ENCODE data around the gene TOPAZ1.

DNA sequence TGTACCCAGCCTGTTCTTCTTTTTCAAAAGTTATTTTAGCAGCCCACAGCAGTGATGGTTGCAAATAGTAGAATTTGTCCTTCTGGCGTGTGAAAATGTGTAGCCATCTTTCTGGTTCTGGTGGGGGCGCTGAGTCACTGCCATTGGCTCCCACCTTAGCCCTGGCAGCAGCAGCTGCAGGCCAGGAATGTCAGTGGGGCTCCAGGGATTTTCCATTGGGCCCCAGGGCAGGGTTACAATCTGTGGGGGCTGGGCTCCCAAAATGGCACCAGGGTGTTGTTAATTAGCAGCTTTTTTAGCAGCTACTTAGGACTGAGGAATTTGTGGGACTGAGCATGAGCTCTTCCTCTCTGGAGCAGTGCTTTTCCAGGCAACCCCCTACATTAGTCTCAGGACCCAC is 38.9 kb downstream of the TOPAZ1 start:
- TF ChIP-seq, protein P1, sequence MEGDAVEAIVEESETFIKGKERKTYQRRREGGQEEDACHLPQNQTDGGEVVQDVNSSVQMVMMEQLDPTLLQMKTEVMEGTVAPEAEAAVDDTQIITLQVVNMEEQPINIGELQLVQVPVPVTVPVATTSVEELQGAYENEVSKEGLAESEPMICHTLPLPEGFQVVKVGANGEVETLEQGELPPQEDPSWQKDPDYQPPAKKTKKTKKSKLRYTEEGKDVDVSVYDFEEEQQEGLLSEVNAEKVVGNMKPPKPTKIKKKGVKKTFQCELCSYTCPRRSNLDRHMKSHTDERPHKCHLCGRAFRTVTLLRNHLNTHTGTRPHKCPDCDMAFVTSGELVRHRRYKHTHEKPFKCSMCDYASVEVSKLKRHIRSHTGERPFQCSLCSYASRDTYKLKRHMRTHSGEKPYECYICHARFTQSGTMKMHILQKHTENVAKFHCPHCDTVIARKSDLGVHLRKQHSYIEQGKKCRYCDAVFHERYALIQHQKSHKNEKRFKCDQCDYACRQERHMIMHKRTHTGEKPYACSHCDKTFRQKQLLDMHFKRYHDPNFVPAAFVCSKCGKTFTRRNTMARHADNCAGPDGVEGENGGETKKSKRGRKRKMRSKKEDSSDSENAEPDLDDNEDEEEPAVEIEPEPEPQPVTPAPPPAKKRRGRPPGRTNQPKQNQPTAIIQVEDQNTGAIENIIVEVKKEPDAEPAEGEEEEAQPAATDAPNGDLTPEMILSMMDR (conservative IDR thresholded peaks at IDR 0.05; ENCODE audit: low read depth, low read length), result no peak
- no peak for TF ChIP-seq POLR2A (IDR thresholded peaks at IDR 0.05; ENCODE audit: low read depth, low read length)
- TF ChIP-seq RAD21 (IDR thresholded peaks at IDR 0.05; ENCODE audit: low read length), result no peak
- TF ChIP-seq CEBPB (IDR thresholded peaks at IDR 0.05; ENCODE audit: low read depth, low read length), result no peak
- TF ChIP-seq, protein P2, sequence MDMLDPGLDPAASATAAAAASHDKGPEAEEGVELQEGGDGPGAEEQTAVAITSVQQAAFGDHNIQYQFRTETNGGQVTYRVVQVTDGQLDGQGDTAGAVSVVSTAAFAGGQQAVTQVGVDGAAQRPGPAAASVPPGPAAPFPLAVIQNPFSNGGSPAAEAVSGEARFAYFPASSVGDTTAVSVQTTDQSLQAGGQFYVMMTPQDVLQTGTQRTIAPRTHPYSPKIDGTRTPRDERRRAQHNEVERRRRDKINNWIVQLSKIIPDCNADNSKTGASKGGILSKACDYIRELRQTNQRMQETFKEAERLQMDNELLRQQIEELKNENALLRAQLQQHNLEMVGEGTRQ (IDR thresholded peaks at IDR 0.05; ENCODE audit: low read depth, low read length), result no peak
- no peak for TF ChIP-seq BHLHE40 (IDR thresholded peaks at IDR 0.05; ENCODE audit: low read depth, low read length)
- TF ChIP-seq CHD1 (IDR thresholded peaks at IDR 0.05; ENCODE audit: low read depth, low read length), result no peak
- no peak for TF ChIP-seq FOS (IDR thresholded peaks at IDR 0.05; ENCODE audit: low read depth, low read length)
- no peak for TF ChIP-seq RFX5 (IDR thresholded peaks at IDR 0.05; ENCODE audit: low read depth, low read length)
- TF ChIP-seq MXI1 (IDR thresholded peaks at IDR 0.05; ENCODE audit: borderline replicate concordance, low read depth, low read length), result no peak
- no peak for TF ChIP-seq MAFK (IDR thresholded peaks at IDR 0.05; ENCODE audit: low read depth, low read length)

Data from IMR-90 (cell line).